Hypothalamus (tissue), 51 donors: ENCODE results near the gene JTB.
"Not testable (repeated sequence)": the region's sequence is repeated elsewhere in the genome, so short reads cannot be mapped to it uniquely, and the experiment has no call there.

Experiments
- DNase-seq, 51 donors: peaks; one replicate each; lab custom pipeline; 2025; lab: John Stamatoyannopoulos, UW

Gene JTB

GRCh38 chr1:153977250-153978240, at the start of gene JTB:
Gene JTB (minus strand): TSS chr1:153977674. CDS start chr1:153977252, 422 bp downstream.
- DNase-seq: peak; percentile 45 to 94 (median 80)

- DNase-seq: no peak
These were observed 42.5 kb upstream of the JTB start for GRCh38 chr1:154019940-154020339.

- no peak for DNase-seq
These were observed 41.8 kb upstream of the JTB start for GRCh38 chr1:154019269-154019668.

GRCh38 chr1:154014154-154014907, 36.9 kb upstream of the JTB start:
- DNase-seq: no peak

GRCh38 chr1:154012543-154012942, 35.1 kb upstream of the JTB start:
- not testable (repeated sequence) for DNase-seq

- DNase-seq: no peak
These were observed 34.7 kb upstream of the JTB start for GRCh38 chr1:154012129-154012528.

GRCh38 chr1:154006136-154006535, 28.7 kb upstream of the JTB start:
- no peak for DNase-seq

- no peak for DNase-seq
These were observed 22.9 kb upstream of the JTB start for GRCh38 chr1:154000420-154000819.

GRCh38 chr1:153996882-153997281, 19.4 kb upstream of the JTB start:
- DNase-seq: not testable (repeated sequence)

GRCh38 chr1:153995640-153996039, 18.2 kb upstream of the JTB start:
- no peak for DNase-seq

GRCh38 chr1:153995202-153995601, 17.7 kb upstream of the JTB start:
- no peak for DNase-seq

- DNase-seq: no peak
These were observed 14.3 kb upstream of the JTB start for GRCh38 chr1:153991806-153992205.

GRCh38 chr1:153991151-153991630, 13.7 kb upstream of the JTB start:
- DNase-seq: no peak

- peak; percentile 22 to 97 (median 79) for DNase-seq
These were observed 13.1 kb upstream of the JTB start, which contains the start of gene RPS27 for GRCh38 chr1:153990468-153991150. Gene RPS27 (plus strand): TSS chr1:153990762. CDS start chr1:153990797, 35 bp downstream.

- DNase-seq: no peak
These were observed 10.1 kb upstream of the JTB start for GRCh38 chr1:153987621-153988020.

- peak in 46 of 51 donors; percentile 17 to 83 (median 66) for DNase-seq
These were observed 8.7 kb upstream of the JTB start, which contains the start of gene RAB13 for GRCh38 chr1:153985941-153986761. Gene RAB13 (minus strand): TSS chr1:153986339. CDS start chr1:153986236, 103 bp downstream.

GRCh38 chr1:153985341-153985912, 8.0 kb upstream of the JTB start:
- peak in 11 of 51 donors; percentile 7 to 49 (median 25) for DNase-seq

- no peak for DNase-seq
These were observed 6.8 kb upstream of the JTB start for GRCh38 chr1:153984123-153984894.
